ENCODE results near the gene TMEM259.

Gene TMEM259

GRCh38 chr19:982567-983170 lies 38.3 kb downstream of the TMEM259 start:
- DNase-seq: peak; percentile 83

- no peak for DNase-seq
Observed at GRCh38 chr19:980133-980998, 40.6 kb downstream of the TMEM259 start.

GRCh38 chr19:979318-979741 lies 41.6 kb downstream of the TMEM259 start:
- DNase-seq: no peak

- no peak for DNase-seq
Observed at GRCh38 chr19:977058-977464, 43.9 kb downstream of the TMEM259 start.

GRCh38 chr19:976476-976875 lies 44.4 kb downstream of the TMEM259 start:
- DNase-seq: no peak

- no peak for DNase-seq
Observed at GRCh38 chr19:974564-975257, 46.2 kb downstream of the TMEM259 start.

GRCh38 chr19:973726-974563 lies 47.0 kb downstream of the TMEM259 start:
- no peak for DNase-seq

GRCh38 chr19:972281-972680 lies 48.6 kb downstream of the TMEM259 start:
- DNase-seq: no peak

- no peak for DNase-seq
Observed at GRCh38 chr19:971795-972194, 49.1 kb downstream of the TMEM259 start.

- DNase-seq: no peak
Observed at GRCh38 chr19:970695-971094, 50.2 kb downstream of the TMEM259 start.

GRCh38 chr19:966485-967088 lies 54.3 kb downstream of the TMEM259 start:
- DNase-seq: no peak

- no peak for DNase-seq
Observed at GRCh38 chr19:964761-965694, 55.9 kb downstream of the TMEM259 start.

GRCh38 chr19:964116-964520 lies 56.8 kb downstream of the TMEM259 start:
- DNase-seq: no peak

- DNase-seq: no peak
Observed at GRCh38 chr19:963486-963951, 57.4 kb downstream of the TMEM259 start.

GRCh38 chr19:962683-963400 lies 58.1 kb downstream of the TMEM259 start:
- DNase-seq: no peak

- no peak for DNase-seq
Observed at GRCh38 chr19:961866-962620, 58.9 kb downstream of the TMEM259 start.

- no peak for DNase-seq
Observed at GRCh38 chr19:960601-960938, 60.4 kb downstream of the TMEM259 start.

- no peak for DNase-seq
Observed at GRCh38 chr19:960020-960419, 60.9 kb downstream of the TMEM259 start.

Measured in T1000 (cell line).